GM18498 (cell line): Measurements from ENCODE around the gene TPRG1.

ENCODE experiments used
- ATAC-seq: cut with Tn5 transposase; IDR thresholded peaks from one replicate; pipeline ENCODE4 v1.9.1; 2021; ENCODE audit warnings: mild to moderate bottlenecking, moderate library complexity; ENCODE audit not compliant: unreplicated experiment

Gene TPRG1

GRCh38 chr3:189227249-189227648 is 55.5 kb downstream of the TPRG1 start:
- no peak for ATAC-seq

- peak; percentile 77 for ATAC-seq
Observed at GRCh38 chr3:189229196-189229828, 57.5 kb downstream of the TPRG1 start.

GRCh38 chr3:189232790-189233189 is 61.0 kb downstream of the TPRG1 start:
- no peak for ATAC-seq

- no peak for ATAC-seq
Observed at GRCh38 chr3:189233225-189233858, 61.6 kb downstream of the TPRG1 start.

GRCh38 chr3:189235214-189235613 is 63.4 kb downstream of the TPRG1 start:
- no peak for ATAC-seq

GRCh38 chr3:189236352-189236751 is 64.6 kb downstream of the TPRG1 start:
- peak; percentile 54 for ATAC-seq

- no peak for ATAC-seq
Observed at GRCh38 chr3:189237526-189237925, 65.8 kb downstream of the TPRG1 start.

- no peak for ATAC-seq
Observed at GRCh38 chr3:189238071-189238470, 66.3 kb downstream of the TPRG1 start.

GRCh38 chr3:189239616-189240015 is 67.8 kb downstream of the TPRG1 start:
- ATAC-seq = no peak

GRCh38 chr3:189249987-189250386 is 78.2 kb downstream of the TPRG1 start:
- ATAC-seq = no peak

GRCh38 chr3:189258261-189258660 is 86.5 kb downstream of the TPRG1 start:
- no peak for ATAC-seq

- no peak for ATAC-seq
Observed at GRCh38 chr3:189260556-189261493, 89.1 kb downstream of the TPRG1 start.

GRCh38 chr3:189262746-189263145 is 91.0 kb downstream of the TPRG1 start:
- ATAC-seq = peak; percentile 72

GRCh38 chr3:189267981-189268613 is 96.3 kb downstream of the TPRG1 start:
- ATAC-seq = no peak

GRCh38 chr3:189269365-189269764 is 97.6 kb downstream of the TPRG1 start:
- no peak for ATAC-seq

GRCh38 chr3:189270248-189270832 is 98.6 kb downstream of the TPRG1 start:
- peak; percentile 72 for ATAC-seq

- ATAC-seq = no peak
Observed at GRCh38 chr3:189272500-189273119, 100.8 kb downstream of the TPRG1 start.

GRCh38 chr3:189273736-189274135 is 102.0 kb downstream of the TPRG1 start:
- no peak for ATAC-seq

- ATAC-seq = no peak
Observed at GRCh38 chr3:189275182-189275581, 103.4 kb downstream of the TPRG1 start.

GRCh38 chr3:189275852-189276251 is 104.1 kb downstream of the TPRG1 start:
- ATAC-seq = no peak
